HG03571 (cell line): ENCODE data around the gene GNL3.

Source experiments
- ATAC-seq: cut with Tn5 transposase; IDR thresholded peaks from one replicate; pipeline ENCODE4 v1.9.1; 2021; ENCODE audit not compliant: unreplicated experiment

GNL3 gene

GRCh38 chr3:52688266-52688665, 2.4 kb downstream of the GNL3 start:
- ATAC-seq = no peak

- no peak for ATAC-seq
Observed at GRCh38 chr3:52689151-52689550, 3.3 kb downstream of the GNL3 start.

GRCh38 chr3:52690560-52690959, 4.7 kb downstream of the GNL3 start:
- ATAC-seq = no peak

GRCh38 chr3:52693071-52693470, 7.2 kb downstream of the GNL3 start:
- ATAC-seq = no peak

- ATAC-seq = no peak
Observed at GRCh38 chr3:52694528-52695189, 8.8 kb downstream of the GNL3 start.

- ATAC-seq = no peak
Observed at GRCh38 chr3:52695798-52696671, 10.2 kb downstream of the GNL3 start.

- no peak for ATAC-seq
Observed at GRCh38 chr3:52696830-52697631, 11.2 kb downstream of the GNL3 start.

- no peak for ATAC-seq
Observed at GRCh38 chr3:52697632-52697965, 11.8 kb downstream of the GNL3 start.

- ATAC-seq = no peak
Observed at GRCh38 chr3:52703341-52703740, 17.5 kb downstream of the GNL3 start.

- ATAC-seq = no peak
Observed at GRCh38 chr3:52704611-52705437, 19.0 kb downstream of the GNL3 start.

- no peak for ATAC-seq
Observed at GRCh38 chr3:52705438-52705687, 19.5 kb downstream of the GNL3 start.

- ATAC-seq = peak; percentile 76
Observed at GRCh38 chr3:52705688-52706686, 20.2 kb downstream of the GNL3 start, which contains the start of the genes GLT8D1 and SPCS1. Gene GLT8D1 (minus strand): TSS chr3:52705791. CDS start chr3:52700460, 5,331 bp downstream. Gene SPCS1 (plus strand): TSS chr3:52706106. CDS start chr3:52706247, 141 bp downstream.

GRCh38 chr3:52707585-52707984, 21.8 kb downstream of the GNL3 start:
- ATAC-seq = no peak

- no peak for ATAC-seq
Observed at GRCh38 chr3:52710512-52710911, 24.7 kb downstream of the GNL3 start.

- ATAC-seq = no peak
Observed at GRCh38 chr3:52712291-52713212, 26.7 kb downstream of the GNL3 start.

- no peak for ATAC-seq
Observed at GRCh38 chr3:52714335-52715302, 28.8 kb downstream of the GNL3 start.

- no peak for ATAC-seq
Observed at GRCh38 chr3:52715714-52716305, 30.0 kb downstream of the GNL3 start.
